Hepatocyte (in vitro differentiated cells): Measurements from ENCODE around the gene LRGUK. TPM values are rescaled to one million over a fixed set of nuclear protein-coding genes. Genes with fewer than 3 reads are reported as not detected.

Source experiments
- DNase-seq: peaks from one replicate; pipeline ENCODE4 v3.0.0-alpha.2; 2016; ENCODE audit warnings: low spot score
- H2AFZ ChIP-seq: fragments of 200-600 bp; sonication (generic); 2 replicates; pipeline ENCODE4 v1.6.0; 2016; ENCODE audit warnings: antibody characterized with exemption, mild to moderate bottlenecking
- H3K27ac ChIP-seq: fragments of 200-600 bp; sonication (generic); 2 replicates; pipeline ENCODE4 v1.5.1; 2016; ENCODE audit warnings: mild to moderate bottlenecking
- H3K27me3 ChIP-seq: fragments of 200-600 bp; sonication (generic); 2 replicates; pipeline ENCODE4 v1.6.1; 2016
- H3K36me3 ChIP-seq: fragments of 200-600 bp; sonication (generic); replicated peaks from 2 replicates; pipeline ENCODE4 v1.5.1; 2016; ENCODE audit warnings: low read depth; ENCODE audit not compliant: insufficient read depth
- H3K4me1 ChIP-seq: fragments of 200-600 bp; sonication (generic); 2 replicates; pipeline ENCODE4 v1.5.1; 2016; ENCODE audit warnings: mild to moderate bottlenecking, moderate library complexity; ENCODE audit not compliant: insufficient read depth
- H3K4me2 ChIP-seq: fragments of 200-600 bp; sonication (generic); 2 replicates; pipeline ENCODE4 v1.6.0; 2016
- H3K4me3 ChIP-seq: fragments of 200-600 bp; sonication (generic); 2 replicates; pipeline ENCODE4 v1.5.1; 2016; ENCODE audit warnings: mild to moderate bottlenecking
- H3K79me2 ChIP-seq: fragments of 200-600 bp; sonication (generic); 2 replicates; pipeline ENCODE4 v1.6.0; 2017; ENCODE audit warnings: mild to moderate bottlenecking
- H3K9me2 ChIP-seq: fragments of 200-600 bp; sonication (generic); replicated peaks from 2 replicates; pipeline ENCODE4 v1.6.0; 2017; ENCODE audit warnings: mild to moderate bottlenecking; ENCODE audit not compliant: insufficient read depth
- H3K9me3 ChIP-seq: fragments of 200-600 bp; sonication (generic); 2 replicates; pipeline ENCODE4 v1.5.1; 2016; ENCODE audit warnings: low read depth, mild to moderate bottlenecking
- H4K20me1 ChIP-seq: fragments of 200-600 bp; sonication (generic); 2 replicates; pipeline ENCODE4 v1.6.0; 2016; ENCODE audit warnings: mild to moderate bottlenecking; ENCODE audit not compliant: insufficient read depth, poor library complexity, severe bottlenecking
- CTCF ChIP-seq: fragments of 200-600 bp; sonication (generic); IDR thresholded peaks from 2 replicates; pipeline ENCODE4 v1.5.1; 2016; ENCODE audit warnings: antibody characterized with exemption, mild to moderate bottlenecking; ENCODE audit not compliant: poor library complexity
- EZH2 ChIP-seq: fragments of 200-600 bp; sonication (generic); IDR thresholded peaks from 2 replicates; pipeline ENCODE4 v1.6.1; 2016; ENCODE audit warnings: antibody characterized with exemption, mild to moderate bottlenecking, borderline replicate concordance
- EZH2phosphoT487 ChIP-seq: fragments of 200-600 bp; sonication (generic); IDR thresholded peaks from one replicate; pipeline ENCODE4 v1.6.1; 2018; ENCODE audit warnings: antibody characterized with exemption, mild to moderate bottlenecking, low read depth, moderate library complexity; ENCODE audit not compliant: unreplicated experiment, severe bottlenecking
- WGBS: methylation state at CpG from one replicate; pipeline ENCODE4 v1.1.6; 2016; ENCODE audit warnings: low lambda C conversion rate; ENCODE audit errors: missing lambda C conversion rate; 5-methylcytosine and 5-hydroxymethylcytosine counted together
- polyA plus RNA-seq: library from polyadenylated mRNA; unstranded; fragments of >200 nt; fragmentation: Nextera tagmentation; extraction: Ambion mirVana; gene quantifications from 2 replicates; pipeline ENCODE4 v1.2.1, GENCODE V29; 2016
- total RNA-seq: library from RNA; depleted of rRNA; stranded (reverse); fragments of >200 nt; gene quantifications from 2 replicates; pipeline ENCODE4 v1.2.3, GENCODE V29; 2014

Gene LRGUK
- total and polyA plus RNA-seq, 2 experiments from 2014 or later = 0.73 TPM; not detected in 1

- Histone ChIP-seq H3K9me3 (no peaks in the 10 kb centered on the region), H4K20me1 (no peaks in the 10 kb centered on the region), H3K27ac (peak overlapping the region; percentile 1), H3K9me2 (no peaks in the 10 kb centered on the region), H3K4me2 (no peak overlapping the region), H3K79me2 (no peaks in the 10 kb centered on the region), H3K27me3 (no peaks in the 10 kb centered on the region), H2AFZ (no peak overlapping the region), H3K4me3 (no peak overlapping the region), H3K36me3 (no peaks in the 10 kb centered on the region), H3K4me1 (peaks cover 8% of the 10 kb centered on the region)
- DNase-seq = no peak
- no peak for TF ChIP-seq EZH2
- no peak for TF ChIP-seq CTCF
- no peak for TF ChIP-seq EZH2phosphoT487
- WGBS = 72% methylated on average over 12 of the region's 12 CpGs
Measured at GRCh38 chr7:134287916-134288659, 160.9 kb downstream of the LRGUK start.

- 68% methylated on average over 7 of the region's 7 CpGs for WGBS
Measured at GRCh38 chr7:134289423-134289822, 162.3 kb downstream of the LRGUK start.

GRCh38 chr7:134289841-134290240, 162.7 kb downstream of the LRGUK start:
- no peak overlapping the region for H2AFZ ChIP-seq
- H3K4me1 ChIP-seq = peaks cover 8% of the 10 kb centered on the region
- H3K27me3 ChIP-seq = no peaks in the 10 kb centered on the region
- H3K36me3 ChIP-seq = no peaks in the 10 kb centered on the region
- DNase-seq = no peak
- H3K79me2 ChIP-seq = no peaks in the 10 kb centered on the region
- no peak overlapping the region for H3K4me3 ChIP-seq
- no peaks in the 10 kb centered on the region for H3K9me2 ChIP-seq
- no peaks in the 10 kb centered on the region for H4K20me1 ChIP-seq
- 82% methylated on average over 2 of the region's 2 CpGs for WGBS
- H3K27ac ChIP-seq = no peak overlapping the region
- H3K4me2 ChIP-seq = no peak overlapping the region
- TF ChIP-seq CTCF (no peak), EZH2 (no peak), EZH2phosphoT487 (no peak)
- H3K9me3 ChIP-seq = no peaks in the 10 kb centered on the region

More at GRCh38 chr7:134289423-134289822, 162.3 kb downstream of the LRGUK start:
- no peak overlapping the region for H2AFZ ChIP-seq
- DNase-seq = no peak
- H3K27me3 ChIP-seq = no peaks in the 10 kb centered on the region
- no peaks in the 10 kb centered on the region for H4K20me1 ChIP-seq
- H3K27ac ChIP-seq = no peak overlapping the region
- no peaks in the 10 kb centered on the region for H3K9me2 ChIP-seq
- H3K4me1 ChIP-seq = peaks cover 8% of the 10 kb centered on the region
- H3K9me3 ChIP-seq = no peaks in the 10 kb centered on the region
- H3K4me3 ChIP-seq = no peak overlapping the region
- H3K4me2 ChIP-seq = no peak overlapping the region
- H3K79me2 ChIP-seq = no peaks in the 10 kb centered on the region
- no peak for TF ChIP-seq EZH2phosphoT487
- no peak for TF ChIP-seq EZH2
- TF ChIP-seq CTCF = no peak
- H3K36me3 ChIP-seq = no peaks in the 10 kb centered on the region
